Measurements from ENCODE around the gene NPAS3.

NPAS3 gene
- total RNA-seq = 0 to 0.07 reads per million in 2 donors

DNA sequence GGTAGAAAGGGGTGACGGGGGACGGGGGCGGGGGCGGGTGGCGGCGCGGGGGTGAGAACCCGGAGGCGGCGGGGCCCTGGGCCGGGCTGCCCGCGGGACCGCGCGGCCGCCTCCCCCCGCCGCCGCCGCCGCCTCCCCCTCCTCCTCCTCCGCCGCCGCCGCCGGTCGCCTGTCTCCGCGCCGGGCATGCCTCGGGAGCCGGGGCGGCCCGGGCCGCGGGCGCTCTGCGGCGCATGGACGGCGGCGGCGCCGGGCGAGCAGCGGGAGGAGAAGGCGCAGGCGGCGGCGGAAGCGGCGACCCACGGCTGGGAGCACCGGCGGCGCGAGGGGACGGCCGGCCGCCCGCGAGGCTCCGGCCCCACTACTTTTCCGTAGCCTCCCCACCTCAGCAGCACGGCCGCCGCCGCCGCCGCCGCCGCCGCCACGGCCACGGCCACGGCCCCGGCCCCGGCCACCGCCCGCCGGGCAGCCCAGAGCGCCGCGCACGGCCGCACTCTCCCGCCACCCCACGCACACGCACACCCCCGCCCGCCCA, at the start of gene NPAS3:
Gene NPAS3 (plus strand): TSS at position 161 of the 535 bp plus-strand sequence.
- no peak for DNase-seq

DNA sequence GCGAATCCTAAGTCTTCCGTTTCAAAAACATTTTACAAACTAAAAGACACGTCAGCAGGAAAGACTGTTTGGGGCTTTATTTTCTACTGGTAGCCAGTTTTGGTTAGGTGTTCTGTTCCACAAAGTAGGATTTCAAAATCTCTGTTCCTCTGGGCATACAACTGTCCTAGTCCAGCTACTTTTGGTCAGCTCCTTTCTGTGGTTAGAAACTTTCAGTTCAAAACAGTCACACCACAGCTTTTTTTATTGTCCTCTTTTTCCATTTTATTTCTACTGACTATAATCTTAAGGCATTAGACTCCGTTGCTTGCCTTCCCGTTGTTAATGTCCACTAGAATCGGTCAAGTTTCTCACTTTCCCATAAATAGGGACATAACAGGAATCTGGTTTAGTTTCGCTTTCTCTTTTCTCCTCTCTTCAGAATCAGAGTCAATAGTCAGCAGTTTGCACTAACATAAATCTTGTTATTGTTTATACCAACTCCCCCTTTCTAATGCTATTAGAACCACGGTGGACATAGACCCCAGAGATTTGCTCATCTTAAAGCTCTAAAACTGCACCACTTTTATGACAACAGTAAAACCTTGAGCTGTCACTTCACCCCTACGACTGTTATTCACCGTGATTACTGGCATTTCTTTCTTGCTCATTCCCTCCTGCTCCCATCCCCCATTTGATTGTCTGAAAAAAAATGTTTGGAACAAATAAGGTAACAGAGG, 41.5 kb upstream of the NPAS3 start:
- DNase-seq = no peak

DNA sequence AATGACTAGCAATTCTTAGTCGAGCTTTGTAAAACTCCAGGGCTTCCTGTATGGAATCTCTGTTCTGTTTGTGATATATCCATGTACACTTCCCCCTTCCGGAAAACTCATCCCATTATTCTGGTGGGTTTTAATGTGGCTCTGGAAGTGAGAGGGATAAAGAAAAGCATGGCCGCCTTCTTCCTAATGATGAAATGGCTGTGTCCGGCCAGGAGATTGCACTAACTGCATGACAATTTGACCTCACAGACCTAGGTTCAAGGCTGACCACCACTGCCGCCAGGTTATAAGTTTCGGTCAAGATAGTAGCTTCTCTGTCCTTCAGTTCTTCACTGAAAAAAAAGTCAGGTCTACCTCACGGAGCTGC, 41.0 kb upstream of the NPAS3 start:
- no peak for DNase-seq

DNA sequence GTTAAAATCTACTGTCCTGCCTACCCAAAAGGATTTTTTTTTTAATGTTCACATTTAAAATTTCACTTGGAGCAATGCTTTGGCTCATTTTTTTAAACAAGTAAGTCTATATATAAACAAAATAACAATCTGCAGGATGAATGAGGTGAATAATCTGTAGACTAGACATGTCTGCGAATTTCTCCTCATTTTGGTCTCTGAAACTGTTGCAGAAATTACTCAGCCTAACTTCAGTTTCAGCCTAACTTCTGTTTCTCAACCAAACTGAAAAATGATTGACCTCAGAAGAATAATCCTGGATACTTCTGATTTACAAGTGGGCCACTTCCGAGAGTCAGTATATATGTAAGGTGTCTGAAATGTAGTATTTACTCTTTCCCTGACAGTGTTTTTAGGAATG, 39.8 kb upstream of the NPAS3 start:
- no peak for DNase-seq

DNA sequence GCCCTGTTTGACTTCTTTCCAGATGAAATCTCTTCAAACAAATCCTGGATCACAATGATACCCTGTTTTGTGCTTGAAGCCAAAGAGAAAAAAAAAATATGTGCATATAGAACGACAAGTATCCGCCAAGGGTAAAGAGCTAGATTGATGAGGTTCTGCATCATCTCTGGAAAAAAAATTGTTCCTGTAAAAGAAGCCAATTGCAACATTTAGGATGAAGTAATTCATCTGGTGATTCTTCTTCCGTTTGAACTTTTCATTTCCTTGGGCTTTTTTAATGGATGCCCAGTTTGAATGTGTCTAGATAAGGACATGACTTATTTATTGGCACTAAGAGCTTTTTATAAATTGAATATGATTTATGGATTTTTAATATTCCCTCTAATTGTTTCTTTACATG, 38.1 kb upstream of the NPAS3 start:
- no peak for DNase-seq

DNA sequence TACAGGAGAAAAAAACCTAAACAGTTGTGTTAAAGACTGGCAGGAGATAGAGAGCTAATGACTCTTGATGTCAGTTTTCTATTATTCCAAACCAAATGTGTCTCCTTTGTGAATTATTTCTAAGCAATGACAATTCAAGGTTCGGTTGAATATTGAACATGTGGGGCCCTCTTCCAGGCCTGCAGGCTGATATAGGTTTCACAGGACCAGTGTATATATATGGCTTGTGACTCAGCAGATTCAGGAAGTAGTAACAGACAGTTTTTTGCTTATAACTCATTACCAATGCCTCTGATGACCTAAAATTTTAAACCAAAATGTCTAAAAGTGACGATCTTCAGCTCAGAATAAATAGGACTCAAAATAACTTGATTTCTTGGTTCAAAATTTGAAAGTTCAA, 33.7 kb upstream of the NPAS3 start:
- no peak for DNase-seq

DNA sequence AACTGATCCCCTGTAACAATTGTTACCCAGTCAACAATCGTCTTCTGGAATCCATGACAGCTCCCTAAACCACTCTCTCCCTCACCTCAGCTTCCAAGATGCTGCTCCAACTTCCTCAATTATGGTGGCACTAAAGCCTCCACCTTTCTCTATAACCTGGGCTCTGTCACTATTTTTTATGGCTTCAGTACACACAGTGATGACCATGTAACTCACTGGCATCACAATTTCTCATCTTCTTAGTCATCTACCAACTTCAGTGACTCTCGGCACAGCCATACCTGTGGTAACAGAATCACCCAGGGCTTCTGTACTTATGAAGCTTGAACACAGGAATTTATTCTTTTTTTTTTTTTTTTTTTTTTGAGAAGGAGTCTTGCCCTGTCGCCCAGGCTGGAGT, 32.0 kb upstream of the NPAS3 start:
- no peak for DNase-seq

DNA sequence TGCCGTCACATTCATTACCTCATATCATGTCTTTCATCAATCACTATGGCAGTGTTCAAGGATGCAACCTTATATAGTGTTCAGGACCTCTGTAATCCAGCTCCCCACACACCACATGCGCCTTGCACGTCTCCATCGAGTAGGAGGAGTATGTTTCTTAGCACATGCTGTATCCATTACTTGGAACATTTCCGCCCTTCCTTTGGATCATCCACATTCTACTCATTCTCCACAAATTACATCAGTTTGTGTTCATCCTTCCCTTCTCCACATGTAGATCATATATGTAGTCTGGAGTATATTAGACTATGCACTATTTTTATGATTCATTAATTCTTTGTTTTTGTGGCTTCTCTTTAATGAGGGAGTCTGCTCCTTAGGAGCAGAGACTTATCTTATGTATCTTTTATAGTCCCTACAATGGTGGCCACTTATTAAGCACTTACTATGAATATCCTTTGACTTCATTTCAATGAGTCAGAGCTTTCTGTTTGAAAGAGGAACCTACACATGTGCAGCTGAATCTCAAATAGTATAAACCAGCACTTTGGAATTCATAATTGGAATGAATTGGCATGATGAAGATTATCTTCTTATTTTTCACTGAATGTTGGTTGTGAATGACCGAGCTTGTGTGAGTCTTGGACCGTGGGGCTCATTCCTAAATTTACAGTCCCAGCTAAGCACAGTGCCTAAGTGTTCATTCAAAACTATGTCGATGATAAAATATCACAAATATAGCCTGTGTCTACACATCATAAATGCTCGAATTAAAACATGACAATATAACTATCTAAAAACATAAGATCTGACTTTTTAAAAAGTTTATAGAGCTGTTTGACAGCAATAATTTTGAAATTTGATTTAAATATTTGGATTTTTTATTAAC, 30.2 kb upstream of the NPAS3 start:
- DNase-seq = no peak

DNA sequence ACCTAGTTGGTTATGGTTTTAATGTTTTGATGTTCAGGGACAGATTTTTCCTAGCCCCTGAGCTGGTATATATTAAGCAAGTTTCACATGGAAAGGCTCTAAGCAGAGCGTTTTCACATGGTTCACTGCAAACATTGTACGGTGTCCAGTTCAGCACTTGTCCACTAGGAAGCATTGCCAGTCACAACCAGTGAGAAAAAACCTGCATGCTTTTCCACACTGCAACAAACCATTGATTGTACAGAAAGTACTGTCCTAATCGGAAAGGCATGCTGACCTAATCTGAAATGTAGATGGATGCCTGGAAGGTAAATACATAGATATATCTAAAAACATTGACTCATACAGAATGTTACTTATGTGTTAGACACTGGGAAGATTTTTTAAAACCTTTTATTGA, 25.0 kb upstream of the NPAS3 start:
- DNase-seq = no peak

DNA sequence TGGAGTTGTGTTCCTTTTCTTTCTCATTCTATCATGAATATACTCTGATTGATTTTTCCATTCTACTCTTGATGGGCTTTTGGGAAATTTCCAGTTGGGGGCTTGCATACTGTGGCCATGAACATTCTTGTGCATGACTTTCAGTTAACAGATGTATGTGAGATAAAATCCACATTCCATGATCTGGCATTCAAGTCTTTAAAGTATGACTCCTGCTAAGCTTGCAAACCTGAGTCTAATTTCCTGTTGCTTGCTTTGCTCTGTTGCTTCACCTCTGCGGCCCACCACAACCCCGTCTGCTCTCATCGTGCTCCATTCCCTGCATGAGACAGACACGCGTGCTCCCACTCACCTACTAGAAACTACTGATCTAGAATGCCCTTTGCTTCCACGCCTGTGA, 24.3 kb upstream of the NPAS3 start:
- DNase-seq = no peak

DNA sequence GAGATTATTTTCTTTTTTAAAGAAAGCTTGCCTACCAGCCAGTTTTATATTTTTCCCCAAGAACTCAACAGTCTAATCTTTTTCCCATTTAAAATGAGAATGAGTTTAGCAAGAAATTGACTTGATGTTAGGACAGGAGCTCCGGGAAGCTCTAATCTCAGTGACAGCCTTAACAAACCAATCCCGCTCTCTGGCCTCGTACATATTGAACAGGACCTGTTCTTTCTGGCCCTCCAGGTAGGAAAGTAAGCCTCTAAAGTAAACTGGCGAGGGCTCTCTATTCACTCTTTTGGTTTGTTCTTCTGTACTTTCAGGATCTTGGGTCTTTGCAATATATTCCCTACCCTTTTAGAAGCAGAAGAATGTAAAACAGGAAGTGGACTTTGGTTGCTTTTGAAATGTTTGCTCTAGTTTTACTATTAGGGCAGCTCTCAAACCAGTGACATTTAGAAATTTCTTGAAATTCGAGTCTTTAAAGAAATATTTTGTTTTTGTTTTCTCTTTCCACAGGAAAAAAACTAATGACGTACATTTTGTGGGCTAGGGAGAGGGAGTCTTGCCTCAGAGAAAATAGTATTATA, 17.9 kb upstream of the NPAS3 start:
- no peak for DNase-seq

DNA sequence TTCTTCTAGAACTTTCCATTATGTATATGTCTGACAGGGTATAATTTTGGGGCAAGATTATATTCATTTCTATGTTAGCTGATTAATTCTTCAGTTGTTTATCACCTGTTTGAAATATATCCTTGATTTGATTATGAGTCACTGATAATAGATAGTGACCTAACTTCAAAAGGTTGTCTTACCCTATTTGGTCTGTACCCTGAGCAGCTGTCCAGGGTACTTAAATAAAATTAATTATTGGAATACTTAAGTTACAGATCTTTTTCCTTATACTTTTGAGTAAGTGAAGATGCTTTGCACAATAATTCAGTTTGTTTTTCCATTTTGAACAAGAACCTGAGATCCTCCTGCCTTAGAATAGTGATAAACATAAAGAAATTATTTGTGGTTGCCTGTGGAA, 13.2 kb upstream of the NPAS3 start:
- no peak for DNase-seq

DNA sequence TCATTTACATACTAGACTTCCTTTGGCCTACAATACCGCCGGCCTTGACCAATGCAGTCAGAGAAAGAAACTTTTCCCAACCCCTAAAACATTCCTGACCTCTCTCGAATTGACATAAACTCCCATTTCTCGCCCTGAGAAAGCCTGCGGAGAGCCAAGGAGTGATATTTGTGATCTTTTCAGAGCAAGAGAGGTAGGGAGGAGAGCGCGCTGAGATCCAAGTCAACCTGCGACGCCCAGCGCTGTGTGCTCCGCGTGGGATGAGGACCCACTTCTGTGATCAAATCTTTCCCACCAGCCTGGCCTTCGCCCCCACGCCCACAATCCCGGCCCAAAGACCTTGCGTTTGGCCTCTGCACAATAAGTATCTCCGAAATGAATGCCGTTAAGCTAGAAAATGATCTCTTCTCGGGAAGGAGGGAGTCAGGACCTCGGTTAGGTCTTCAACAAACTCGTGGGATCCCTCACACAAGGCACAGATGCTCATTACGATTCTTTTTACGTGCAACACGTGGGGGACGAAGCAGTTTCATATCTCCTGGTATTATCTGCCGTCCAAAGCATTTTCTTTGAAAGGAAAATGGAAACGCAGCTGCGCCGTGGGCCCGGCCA, 6.3 kb upstream of the NPAS3 start:
- DNase-seq = no peak

DNA sequence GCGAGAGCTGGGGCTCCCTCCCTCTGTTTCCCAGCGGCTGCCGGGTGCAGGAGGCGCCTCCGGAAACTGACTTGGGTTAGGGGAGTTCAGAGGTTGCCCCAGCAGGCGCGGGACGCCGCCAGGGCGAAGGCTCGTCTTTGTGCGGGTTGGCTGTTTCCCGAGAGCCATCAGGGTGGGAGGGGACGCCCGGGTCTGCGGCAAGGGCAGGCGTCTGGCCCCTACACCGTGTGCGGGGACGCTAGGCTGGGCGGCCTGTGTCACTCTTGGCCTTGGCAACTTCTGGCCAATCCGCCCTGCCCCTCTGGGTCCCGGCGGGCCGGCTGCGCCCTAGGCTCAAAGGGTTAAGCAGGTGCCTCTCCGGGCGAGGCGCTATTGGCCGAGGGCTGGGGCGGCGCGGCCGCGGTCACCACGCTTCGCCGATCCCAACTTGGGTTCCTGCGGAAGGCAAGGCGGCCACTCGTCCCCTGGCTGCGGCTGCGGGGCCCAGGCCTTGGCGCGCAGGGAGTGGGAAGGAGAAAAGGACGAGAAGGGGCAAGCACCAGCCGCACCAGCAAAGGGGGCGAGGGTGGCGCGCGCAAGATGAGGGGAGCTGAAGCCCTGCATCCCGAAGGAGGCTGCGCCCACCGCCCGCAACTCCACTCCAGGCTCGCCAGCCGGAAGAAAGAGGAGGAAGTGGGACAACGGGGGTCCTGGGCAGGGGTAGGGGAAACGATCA, 5.6 kb upstream of the NPAS3 start:
- DNase-seq = no peak

DNA sequence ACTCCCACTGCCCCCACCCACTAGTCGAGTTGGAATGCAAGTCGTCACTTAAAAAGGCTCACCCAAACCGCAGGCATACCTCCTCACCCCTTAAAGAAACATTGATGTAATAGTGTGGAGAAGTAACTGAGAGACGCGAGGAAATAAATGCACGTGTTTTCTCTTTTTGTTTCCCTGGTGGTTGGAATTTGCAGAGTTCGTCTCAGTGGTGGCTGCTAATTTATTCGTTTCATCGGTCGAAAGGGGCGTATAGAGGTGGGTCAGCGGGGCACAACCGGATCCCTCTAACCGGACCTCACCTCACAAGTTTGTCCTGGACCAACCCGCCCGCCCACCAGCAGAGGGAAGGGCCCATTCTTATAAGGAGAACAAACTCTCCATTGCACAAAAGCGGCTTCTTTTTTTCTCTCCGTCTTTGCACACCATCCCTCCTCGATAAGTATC, 5.0 kb upstream of the NPAS3 start:
- DNase-seq = no peak

DNA sequence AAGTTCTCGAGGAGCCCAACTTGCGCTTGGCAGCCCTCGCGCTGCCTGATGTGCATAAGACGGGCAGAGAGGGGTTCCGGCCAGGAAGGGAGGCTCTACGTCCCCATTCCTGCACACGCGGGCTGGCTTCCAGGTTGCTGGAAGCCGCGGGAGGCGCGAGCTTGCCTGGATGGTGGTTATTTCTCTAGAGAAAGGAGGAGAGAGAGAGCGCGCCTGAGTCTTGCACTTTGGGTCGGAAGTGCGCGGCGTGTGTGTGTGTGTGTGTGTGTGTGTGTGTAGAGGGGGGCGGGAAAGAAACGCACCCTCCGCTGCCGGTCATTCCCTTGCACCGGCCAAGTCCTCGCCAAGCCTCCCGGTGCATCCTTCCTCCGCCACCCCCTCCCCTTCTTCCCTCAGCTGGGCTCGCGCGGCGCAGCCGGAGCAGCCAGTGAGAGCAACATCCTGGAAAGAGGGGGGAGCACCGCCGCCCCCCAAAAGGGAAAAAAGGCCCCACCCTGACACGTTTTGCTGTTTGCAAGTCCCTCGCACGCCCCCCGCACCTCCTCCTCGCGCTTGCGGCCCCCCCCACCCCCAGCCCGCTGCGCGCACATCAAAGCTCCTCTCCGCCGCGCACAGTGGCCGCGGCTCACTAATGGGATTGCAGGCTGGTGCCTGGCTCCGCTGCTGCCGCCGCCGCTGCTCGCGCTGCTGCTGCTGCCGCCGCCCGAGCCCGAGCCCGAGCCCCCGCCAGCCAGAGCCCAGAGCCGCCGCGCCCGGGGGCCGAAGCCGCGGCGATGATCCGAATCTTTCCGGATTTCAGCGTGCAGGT, 4.4 kb upstream of the NPAS3 start:
- DNase-seq = no peak

DNA sequence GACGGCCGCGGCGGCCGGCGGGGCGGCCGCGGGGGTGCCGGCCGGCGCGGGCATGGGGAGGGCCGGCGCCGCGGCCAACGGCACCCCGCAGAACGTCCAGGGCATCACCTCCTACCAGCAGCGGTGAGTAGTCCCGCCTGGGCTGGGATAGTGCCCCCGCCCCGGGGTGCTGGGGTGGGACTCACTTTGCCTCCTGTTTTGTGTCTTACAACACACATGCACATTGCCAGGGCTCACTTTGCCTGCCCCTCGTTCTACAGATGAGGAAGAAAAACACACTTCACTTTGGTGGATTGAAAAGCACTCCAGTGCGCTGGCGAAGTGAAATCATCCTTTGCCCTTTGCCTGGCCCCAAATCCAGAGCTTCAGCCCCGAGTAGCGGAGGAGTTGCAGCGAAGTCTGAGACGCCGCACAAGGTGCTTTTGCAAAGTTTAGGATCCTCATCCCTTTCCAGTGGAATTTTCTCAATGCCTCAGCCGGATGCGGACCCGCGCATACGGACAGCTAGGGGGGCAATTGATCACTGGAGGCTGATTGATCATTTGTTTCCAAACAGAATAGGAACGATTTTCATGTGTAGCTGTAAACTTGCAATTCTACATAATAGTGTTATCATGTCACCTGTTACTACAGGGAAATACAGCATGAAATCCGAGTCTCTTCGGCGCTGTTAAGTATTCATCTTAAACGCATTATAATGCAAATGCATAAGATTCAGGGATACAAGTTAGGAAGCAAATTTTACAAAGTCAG, 3.6 kb upstream of the NPAS3 start:
- no peak for DNase-seq

DNA sequence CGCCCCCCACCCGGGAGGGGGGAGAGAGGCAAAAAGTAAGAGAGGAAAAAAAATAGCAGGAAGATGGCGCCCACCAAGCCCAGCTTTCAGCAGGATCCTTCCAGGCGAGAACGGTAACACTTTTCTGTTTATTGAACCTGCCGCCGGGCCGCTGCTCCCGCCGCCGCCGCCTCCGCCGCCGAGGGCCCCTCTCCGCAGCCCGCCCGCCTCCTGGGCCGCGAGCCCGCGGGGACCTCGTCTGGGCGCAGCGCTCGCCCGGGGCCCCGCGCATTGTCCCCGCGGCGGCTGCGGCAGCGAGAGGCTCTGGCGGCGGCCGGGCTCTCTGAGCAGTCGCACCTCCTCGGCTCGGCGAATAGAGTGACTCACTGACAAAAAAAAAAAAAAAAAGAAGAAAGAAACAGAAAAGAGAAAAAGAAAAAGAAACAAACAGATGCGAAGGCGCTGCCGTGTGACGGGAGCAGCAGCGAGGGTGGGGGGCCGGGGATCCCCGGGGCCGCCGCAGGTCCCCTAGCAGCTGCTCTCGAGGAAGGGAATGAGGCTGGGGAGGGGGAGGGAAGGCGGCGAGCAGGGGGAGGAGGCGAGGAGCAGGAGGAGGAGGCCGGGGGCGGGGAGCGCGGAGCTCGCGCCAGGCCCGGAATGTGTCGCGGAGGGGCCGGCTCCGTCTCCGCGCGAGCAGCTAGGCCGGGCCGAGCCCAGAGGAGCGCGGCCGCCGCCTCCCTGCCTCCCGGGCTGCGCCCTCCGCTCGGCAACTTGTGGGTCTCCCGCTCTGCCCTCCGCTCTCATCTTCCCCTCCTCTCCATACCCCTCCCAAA, 781 bp downstream of the NPAS3 start:
- DNase-seq = no peak

DNA sequence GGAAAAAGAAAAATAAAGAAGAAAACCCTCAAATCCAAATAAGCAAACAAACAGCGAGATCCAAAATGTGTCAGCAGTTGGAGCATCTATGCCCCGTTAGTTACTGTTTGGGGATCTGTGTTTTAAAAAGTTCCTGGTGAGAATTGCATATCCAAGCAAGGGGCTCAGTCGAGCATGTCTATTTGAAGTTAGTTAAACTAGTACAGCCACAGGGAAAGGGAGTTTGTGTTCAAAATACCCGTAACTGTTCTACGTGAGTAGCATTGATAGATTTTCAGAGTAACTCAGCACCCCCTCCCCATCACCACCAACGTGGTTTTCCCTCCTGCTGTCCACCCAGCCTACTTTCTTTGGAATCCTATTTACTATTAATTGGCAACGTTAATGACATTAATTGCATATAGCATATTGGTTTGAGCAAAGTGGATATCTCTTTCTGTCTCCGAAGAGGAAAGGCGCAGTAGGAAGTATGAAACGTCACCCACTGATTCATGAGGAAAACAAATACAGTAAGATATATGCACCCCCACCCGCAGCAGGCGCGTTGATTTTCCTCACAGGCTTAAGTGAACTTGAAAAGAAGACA, 1.5 kb downstream of the NPAS3 start:
- DNase-seq = no peak
